MM.1S (cell line): Measurements from ENCODE around the gene STX12.

Experiments used
- DNase-seq: peaks from one replicate; pipeline ENCODE4 v3.0.0-alpha.2; 2015
- H2AFZ ChIP-seq: fragments of 300-600 bp; sonication (generic); 2 replicates; pipeline ENCODE4 v1.6.0; 2016; ENCODE audit warnings: antibody characterized with exemption, low read length
- H3F3A ChIP-seq: fragments of 300-600 bp; sonication (generic); 2 replicates; pipeline ENCODE4 v1.6.1; 2016; ENCODE audit warnings: mild to moderate bottlenecking, antibody characterized with exemption, low read length, moderate library complexity, mixed read lengths; ENCODE audit not compliant: insufficient read depth
- H3K27ac ChIP-seq: fragments of 300-600 bp; sonication (generic); 2 replicates; pipeline ENCODE4 v1.5.1; 2016; ENCODE audit warnings: mild to moderate bottlenecking, low read length
- H3K27me3 ChIP-seq: fragments of 300-600 bp; sonication (generic); replicated peaks from 2 replicates; pipeline ENCODE4 v1.6.0; 2016; ENCODE audit warnings: low read length; ENCODE audit not compliant: insufficient read depth
- H3K36me3 ChIP-seq: fragments of 300-600 bp; sonication (generic); replicated peaks from 2 replicates; pipeline ENCODE4 v1.6.1; 2016; ENCODE audit warnings: mild to moderate bottlenecking, low read length, mixed read lengths; ENCODE audit not compliant: insufficient read depth
- H3K4me1 ChIP-seq: fragments of 300-600 bp; sonication (generic); 2 replicates; pipeline ENCODE4 v1.6.1; 2016; ENCODE audit warnings: low read length, mixed read lengths
- H3K4me2 ChIP-seq: fragments of 300-600 bp; sonication (generic); 2 replicates; pipeline ENCODE4 v1.6.0; 2016; ENCODE audit warnings: low read depth, low read length
- H3K4me3 ChIP-seq: fragments of 300-600 bp; sonication (generic); 2 replicates; pipeline ENCODE4 v1.5.1; 2016; ENCODE audit warnings: low read length, mixed read lengths
- H3K79me2 ChIP-seq: fragments of 300-600 bp; sonication (generic); 2 replicates; pipeline ENCODE4 v1.6.1; 2016; ENCODE audit warnings: mixed run types, low read length, mixed read lengths
- H3K9ac ChIP-seq: fragments of 300-600 bp; sonication (generic); 2 replicates; pipeline ENCODE4 v1.6.1; 2016; ENCODE audit warnings: low read length, mixed read lengths
- H3K9me2 ChIP-seq: fragments of 300-600 bp; sonication (generic); replicated peaks from 2 replicates; pipeline ENCODE4 v1.6.1; 2016; ENCODE audit warnings: mild to moderate bottlenecking, low read length, mixed read lengths; ENCODE audit not compliant: insufficient read depth
- H3K9me3 ChIP-seq: fragments of 300-600 bp; sonication (generic); replicated peaks from 2 replicates; pipeline ENCODE4 v1.6.1; 2016; ENCODE audit warnings: mild to moderate bottlenecking, low read length, mixed read lengths; ENCODE audit not compliant: insufficient read depth
- H4K20me1 ChIP-seq: fragments of 300-600 bp; sonication (generic); 2 replicates; pipeline ENCODE4 v1.6.1; 2016; ENCODE audit warnings: mild to moderate bottlenecking, low read length, moderate library complexity, mixed read lengths; ENCODE audit not compliant: insufficient read depth
- CTCF ChIP-seq: fragments of 300-600 bp; sonication (generic); IDR thresholded peaks from 2 replicates; pipeline ENCODE4 v1.5.1; 2016; ENCODE audit warnings: antibody characterized with exemption, low read length, mixed read lengths
- EZH2 ChIP-seq: fragments of 300-600 bp; sonication (generic); optimal IDR thresholded peaks from 2 replicates; pipeline ENCODE3; 2017; ENCODE audit warnings: low read depth, mild to moderate bottlenecking, antibody characterized with exemption, low read length, mixed read lengths
- EZH2phosphoT487 ChIP-seq: fragments of 300-600 bp; sonication (generic); IDR thresholded peaks from 2 replicates; pipeline ENCODE4 v1.6.1; 2018; ENCODE audit warnings: antibody characterized with exemption, low read length

The STX12 gene

DNA sequence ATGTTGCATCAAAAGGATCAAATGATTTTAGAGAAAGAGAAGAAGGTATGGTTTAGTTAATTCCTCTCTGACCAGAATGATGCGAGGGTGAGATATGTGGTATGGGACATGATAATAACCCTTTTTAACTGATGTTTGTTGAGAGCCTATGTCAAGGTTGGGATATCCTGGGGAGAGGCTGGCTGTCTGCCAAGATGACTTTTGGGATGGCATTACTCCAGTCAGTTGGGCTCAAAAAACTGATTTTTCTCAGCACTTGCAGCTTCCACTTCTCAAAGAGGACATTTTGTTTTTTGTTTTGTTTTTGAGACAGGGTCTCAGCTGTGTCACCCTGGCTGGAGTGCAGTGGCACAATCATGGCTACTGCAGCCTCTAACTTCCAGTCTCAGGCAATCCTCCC lies 17.7 kb upstream of the STX12 start:
- DNase-seq = no peak
- Histone ChIP-seq H3K4me1 (peaks cover 17% of the 10 kb centered on the region), H3K9ac (no peak overlapping the region), H3K4me3 (no peak overlapping the region), H3K9me3 (no peaks in the 10 kb centered on the region), H2AFZ (no peak overlapping the region), H3K4me2 (no peak overlapping the region), H3K9me2 (no peaks in the 10 kb centered on the region), H3K79me2 (no peaks in the 10 kb centered on the region), H3F3A (peaks cover 17% of the 10 kb centered on the region), H4K20me1 (no peaks in the 10 kb centered on the region), H3K36me3 (no peaks in the 10 kb centered on the region), H3K27ac (no peak overlapping the region), H3K27me3 (no peaks in the 10 kb centered on the region)
- TF ChIP-seq EZH2 (no peak), EZH2phosphoT487 (no peak), CTCF (no peak)

GRCh38 chr1:27755865-27756264 lies 17.2 kb upstream of the STX12 start:
- H3K27ac ChIP-seq = no peak overlapping the region
- no peak overlapping the region for H2AFZ ChIP-seq

GRCh38 chr1:27759236-27759635 lies 13.8 kb upstream of the STX12 start:
- Histone ChIP-seq H4K20me1 (no peaks in the 10 kb centered on the region), H3K4me3 (no peak overlapping the region), H3K9ac (no peak overlapping the region), H2AFZ (no peak overlapping the region), H3K27me3 (no peaks in the 10 kb centered on the region), H3K4me2 (no peak overlapping the region), H3K79me2 (no peaks in the 10 kb centered on the region), H3K4me1 (no peaks in the 10 kb centered on the region), H3F3A (no peaks in the 10 kb centered on the region), H3K9me2 (no peaks in the 10 kb centered on the region), H3K36me3 (no peaks in the 10 kb centered on the region), H3K27ac (no peak overlapping the region), H3K9me3 (no peaks in the 10 kb centered on the region)
- TF ChIP-seq EZH2 (no peak), EZH2phosphoT487 (no peak), CTCF (no peak)
- DNase-seq = no peak

More at GRCh38 chr1:27755865-27756264, 17.2 kb upstream of the STX12 start:
- no peak overlapping the region for H3K4me3 ChIP-seq
- no peak for DNase-seq
- H3K9ac ChIP-seq = no peak overlapping the region
- H3K9me2 ChIP-seq = no peaks in the 10 kb centered on the region
- H4K20me1 ChIP-seq = no peaks in the 10 kb centered on the region
- peaks cover 17% of the 10 kb centered on the region for H3K4me1 ChIP-seq
- H3K79me2 ChIP-seq = no peaks in the 10 kb centered on the region
- H3F3A ChIP-seq = peaks cover 17% of the 10 kb centered on the region
- TF ChIP-seq CTCF (no peak), EZH2 (no peak), EZH2phosphoT487 (no peak)
- H3K9me3 ChIP-seq = no peaks in the 10 kb centered on the region
- no peaks in the 10 kb centered on the region for H3K27me3 ChIP-seq
- no peak overlapping the region for H3K4me2 ChIP-seq
- H3K36me3 ChIP-seq = no peaks in the 10 kb centered on the region
